IPS-NIHi7 (cell line): ENCODE results near the gene TCF3.
A peak's percentile ranks its signal among the peaks of the same experiment; 100 is the strongest.

ENCODE experiments used
- DNase-seq: peaks from one replicate; pipeline ENCODE4 v3.0.0; 2012; ENCODE audit warnings: mixed read lengths; ENCODE audit errors: extremely low spot score

Gene TCF3

GRCh38 chr19:1609680-1610474 lies 42.5 kb downstream of the TCF3 start:
- DNase-seq: no peak

GRCh38 chr19:1609103-1609396 lies 43.4 kb downstream of the TCF3 start:
- no peak for DNase-seq

- no peak for DNase-seq
Observed at GRCh38 chr19:1608359-1609102, 43.9 kb downstream of the TCF3 start.

- DNase-seq: no peak
Observed at GRCh38 chr19:1606138-1606651, 46.2 kb downstream of the TCF3 start.

- DNase-seq: peak; percentile 95
Observed at GRCh38 chr19:1605236-1606137, 46.9 kb downstream of the TCF3 start, which contains the start of gene UQCR11. TSS of gene UQCR11 (minus strand) at chr19:1605462. CDS start at chr19:1605409, 53 bp downstream.

GRCh38 chr19:1602091-1602707 lies 50.2 kb downstream of the TCF3 start:
- DNase-seq: no peak

GRCh38 chr19:1601613-1602064 lies 50.8 kb downstream of the TCF3 start:
- DNase-seq: no peak

GRCh38 chr19:1599460-1599846 lies 53.0 kb downstream of the TCF3 start:
- DNase-seq: no peak

- no peak for DNase-seq
Observed at GRCh38 chr19:1598777-1599459, 53.5 kb downstream of the TCF3 start.

- DNase-seq: no peak
Observed at GRCh38 chr19:1593501-1593772, 59.0 kb downstream of the TCF3 start.

GRCh38 chr19:1592755-1593500 lies 59.5 kb downstream of the TCF3 start, which contains the start of gene MBD3:
TSS of gene MBD3 (minus strand) at chr19:1592865. CDS start at chr19:1592631, 234 bp downstream.
- peak; percentile 97 for DNase-seq

- DNase-seq: peak; percentile 90
Observed at GRCh38 chr19:1592024-1592754, 60.2 kb downstream of the TCF3 start.

- no peak for DNase-seq
Observed at GRCh38 chr19:1591421-1592023, 60.9 kb downstream of the TCF3 start.

GRCh38 chr19:1590641-1591397 lies 61.6 kb downstream of the TCF3 start:
- peak; percentile 56 for DNase-seq

GRCh38 chr19:1587872-1588271 lies 64.5 kb downstream of the TCF3 start:
- no peak for DNase-seq

GRCh38 chr19:1585243-1585580 lies 67.2 kb downstream of the TCF3 start:
- no peak for DNase-seq

- no peak for DNase-seq
Observed at GRCh38 chr19:1584500-1585242, 67.7 kb downstream of the TCF3 start.

GRCh38 chr19:1582201-1582600 lies 70.2 kb downstream of the TCF3 start:
- DNase-seq: no peak
